OCI-LY1 (cell line): ENCODE data around the gene SIRPG.

ENCODE experiments used
- H2AFZ ChIP-seq: fragments of 200-600 bp; sonication (generic), shearing (Covaris generic); 2 replicates; pipeline ENCODE4 v1.6.0; 2014; ENCODE audit warnings: antibody characterized with exemption, mild to moderate bottlenecking, low read length
- H3F3A ChIP-seq: fragments of 200-600 bp; sonication (generic), shearing (Covaris generic); 2 replicates; pipeline ENCODE4 v1.6.0; 2014; ENCODE audit warnings: mild to moderate bottlenecking, antibody characterized with exemption, low read length, moderate library complexity; ENCODE audit not compliant: insufficient read depth
- H3K27ac ChIP-seq: fragments of 200-600 bp; sonication (generic); 2 replicates; pipeline ENCODE4 v1.5.1; 2014; ENCODE audit warnings: low read length, mixed run types, mild to moderate bottlenecking, low read depth; ENCODE audit not compliant: poor library complexity, severe bottlenecking
- H3K27me3 ChIP-seq: fragments of 200-600 bp; sonication (generic); 2 replicates; pipeline ENCODE4 v1.6.0; 2014; ENCODE audit warnings: antibody characterized with exemption, mild to moderate bottlenecking, low read length, moderate library complexity; ENCODE audit not compliant: insufficient read depth
- H3K36me3 ChIP-seq: fragments of 200-600 bp; sonication (generic); 2 replicates; pipeline ENCODE4 v1.6.1; 2014; ENCODE audit warnings: mild to moderate bottlenecking, antibody characterized with exemption, low read length, moderate library complexity, mixed read lengths; ENCODE audit not compliant: insufficient read depth
- H3K4me1 ChIP-seq: fragments of 200-600 bp; sonication (generic); 2 replicates; pipeline ENCODE4 v1.5.1; 2014; ENCODE audit warnings: mild to moderate bottlenecking, low read length, moderate library complexity; ENCODE audit not compliant: insufficient read depth, severe bottlenecking
- H3K4me2 ChIP-seq: fragments of 200-600 bp; sonication (generic), shearing (Covaris generic); 2 replicates; pipeline ENCODE4 v1.6.1; 2014; ENCODE audit warnings: low read length
- H3K4me3 ChIP-seq: fragments of 200-600 bp; sonication (generic); 2 replicates; pipeline ENCODE4 v1.5.1; 2014; ENCODE audit warnings: low read length, low read depth, mild to moderate bottlenecking, mixed read lengths; ENCODE audit not compliant: poor library complexity, severe bottlenecking
- H3K79me2 ChIP-seq: fragments of 200-600 bp; shearing (Covaris generic); 2 replicates; pipeline ENCODE4 v1.6.1; 2016; ENCODE audit warnings: mixed run types, low read length, mixed read lengths; ENCODE audit not compliant: insufficient read depth
- H3K9ac ChIP-seq: fragments of 200-600 bp; sonication (generic), shearing (Covaris generic); 2 replicates; pipeline ENCODE4 v1.6.1; 2014; ENCODE audit warnings: mild to moderate bottlenecking, low read length, mixed read lengths
- H3K9me2 ChIP-seq: fragments of 200-600 bp; sonication (generic), shearing (Covaris generic); 2 replicates; pipeline ENCODE4 v1.6.1; 2014; ENCODE audit warnings: low read depth, mild to moderate bottlenecking, low read length, mixed read lengths
- H3K9me3 ChIP-seq: fragments of 200-600 bp; shearing (Covaris generic); 2 replicates; pipeline ENCODE4 v1.6.1; 2014; ENCODE audit warnings: low read length, mixed read lengths
- H4K20me1 ChIP-seq: fragments of 200-600 bp; sonication (generic), shearing (Covaris generic); 2 replicates; pipeline ENCODE4 v1.6.0; 2016; ENCODE audit warnings: mild to moderate bottlenecking, low read length; ENCODE audit not compliant: insufficient read depth
- EZH2 ChIP-seq: fragments of 200-600 bp; sonication (generic), shearing (Covaris generic); IDR thresholded peaks from 2 replicates; pipeline ENCODE4 v1.8.0; 2017; ENCODE audit warnings: borderline replicate concordance, mixed run types, mild to moderate bottlenecking, antibody characterized with exemption, low read length, moderate library complexity, mixed read lengths
- TF ChIP-seq, protein P1 (sequence below): fragments of 200-600 bp; sonication (generic), shearing (Covaris generic); IDR thresholded peaks from 2 replicates; pipeline ENCODE4 v1.5.1; 2017; ENCODE audit warnings: mild to moderate bottlenecking, antibody characterized with exemption, low read length, moderate library complexity, mixed read lengths

The SIRPG gene

DNA sequence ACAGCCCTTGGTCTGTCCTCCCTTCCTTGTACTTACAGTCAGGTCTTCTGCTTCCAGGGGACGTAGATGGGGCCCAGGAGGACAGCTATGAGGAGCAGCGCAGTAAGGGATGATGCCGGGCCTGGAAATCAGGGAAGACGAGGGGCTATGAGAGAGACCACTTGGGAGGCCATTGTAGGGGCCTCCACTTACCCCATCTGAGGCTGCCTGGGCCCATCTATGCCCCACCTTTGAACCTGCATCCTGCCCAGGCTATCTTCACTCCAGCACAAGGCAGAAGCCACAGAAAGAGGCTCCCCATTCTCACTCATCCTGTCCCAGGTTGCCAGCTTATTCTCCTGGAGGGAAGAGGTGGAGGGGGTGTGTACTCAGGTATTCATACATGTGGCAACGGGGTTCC lies 27.4 kb downstream of the SIRPG start:
- H3K27ac ChIP-seq = no peak overlapping the region

DNA sequence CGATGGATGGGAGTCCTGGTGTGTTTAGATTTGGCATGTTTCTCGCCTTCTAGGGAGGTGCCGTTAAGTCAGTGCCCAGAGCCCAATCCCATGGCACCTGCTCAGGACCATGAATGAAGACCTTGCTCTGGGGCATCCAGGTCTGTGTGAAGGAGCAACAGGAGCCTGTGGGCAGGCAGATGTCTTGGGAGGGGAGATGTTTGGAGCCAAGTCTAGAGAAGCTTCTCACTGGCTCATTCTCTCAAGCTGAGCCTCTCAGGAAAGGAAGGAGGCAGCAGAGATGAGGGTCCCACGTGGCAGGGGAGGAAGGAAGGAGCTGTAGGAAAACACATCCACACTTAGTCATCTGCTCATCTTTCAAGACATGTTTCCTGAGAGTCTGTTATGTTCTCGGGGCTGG lies 28.3 kb downstream of the SIRPG start:
- Histone ChIP-seq H3K9me2 (no peaks in the 10 kb centered on the region), H3K27ac (no peak overlapping the region), H2AFZ (no peak overlapping the region), H3K36me3 (no peaks in the 10 kb centered on the region), H3K4me2 (no peak overlapping the region), H3K9me3 (no peaks in the 10 kb centered on the region), H3K4me1 (no peaks in the 10 kb centered on the region), H3K4me3 (no peak overlapping the region), H4K20me1 (no peaks in the 10 kb centered on the region), H3K27me3 (no peaks in the 10 kb centered on the region), H3K79me2 (no peaks in the 10 kb centered on the region), H3K9ac (no peak overlapping the region), H3F3A (no peaks in the 10 kb centered on the region)
- TF ChIP-seq, protein P1, sequence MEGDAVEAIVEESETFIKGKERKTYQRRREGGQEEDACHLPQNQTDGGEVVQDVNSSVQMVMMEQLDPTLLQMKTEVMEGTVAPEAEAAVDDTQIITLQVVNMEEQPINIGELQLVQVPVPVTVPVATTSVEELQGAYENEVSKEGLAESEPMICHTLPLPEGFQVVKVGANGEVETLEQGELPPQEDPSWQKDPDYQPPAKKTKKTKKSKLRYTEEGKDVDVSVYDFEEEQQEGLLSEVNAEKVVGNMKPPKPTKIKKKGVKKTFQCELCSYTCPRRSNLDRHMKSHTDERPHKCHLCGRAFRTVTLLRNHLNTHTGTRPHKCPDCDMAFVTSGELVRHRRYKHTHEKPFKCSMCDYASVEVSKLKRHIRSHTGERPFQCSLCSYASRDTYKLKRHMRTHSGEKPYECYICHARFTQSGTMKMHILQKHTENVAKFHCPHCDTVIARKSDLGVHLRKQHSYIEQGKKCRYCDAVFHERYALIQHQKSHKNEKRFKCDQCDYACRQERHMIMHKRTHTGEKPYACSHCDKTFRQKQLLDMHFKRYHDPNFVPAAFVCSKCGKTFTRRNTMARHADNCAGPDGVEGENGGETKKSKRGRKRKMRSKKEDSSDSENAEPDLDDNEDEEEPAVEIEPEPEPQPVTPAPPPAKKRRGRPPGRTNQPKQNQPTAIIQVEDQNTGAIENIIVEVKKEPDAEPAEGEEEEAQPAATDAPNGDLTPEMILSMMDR = no peak
- TF ChIP-seq EZH2 = no peak

More for the DNA sequence above, 27.4 kb downstream of the SIRPG start:
- H3K36me3 ChIP-seq = no peaks in the 10 kb centered on the region
- no peaks in the 10 kb centered on the region for H3K9me3 ChIP-seq
- no peaks in the 10 kb centered on the region for H3K79me2 ChIP-seq
- no peak for TF ChIP-seq EZH2
- TF ChIP-seq, protein P1 = no peak
- H3K4me3 ChIP-seq = no peak overlapping the region
- no peaks in the 10 kb centered on the region for H3K4me1 ChIP-seq
- H3K27me3 ChIP-seq = no peaks in the 10 kb centered on the region
- no peak overlapping the region for H3K4me2 ChIP-seq
- H3F3A ChIP-seq = no peaks in the 10 kb centered on the region
- no peaks in the 10 kb centered on the region for H3K9me2 ChIP-seq
- H2AFZ ChIP-seq = no peak overlapping the region
- no peak overlapping the region for H3K9ac ChIP-seq
- H4K20me1 ChIP-seq = no peaks in the 10 kb centered on the region

DNA sequence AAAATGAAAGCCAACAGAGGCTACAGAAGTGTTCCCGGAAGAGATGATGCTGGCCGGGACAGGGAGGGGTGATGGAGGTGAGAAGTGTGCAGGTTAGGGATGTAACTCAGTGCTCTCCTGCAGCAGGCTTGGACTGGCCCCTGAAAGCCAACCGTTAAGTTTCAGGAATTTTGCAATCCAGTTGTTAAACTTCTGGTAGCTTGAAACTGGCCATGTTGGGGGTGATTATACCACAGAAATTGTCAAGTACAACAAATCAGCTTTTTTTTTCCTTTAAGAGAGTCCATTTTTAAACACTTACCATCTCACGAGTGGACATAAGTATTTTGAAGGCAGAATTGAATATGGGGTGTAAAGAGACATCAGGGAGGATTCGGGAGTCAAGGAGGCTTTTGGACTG lies 29.0 kb downstream of the SIRPG start:
- Histone ChIP-seq H3K9me3 (no peaks in the 10 kb centered on the region), H3K4me1 (no peaks in the 10 kb centered on the region), H3K79me2 (no peaks in the 10 kb centered on the region), H3K36me3 (no peaks in the 10 kb centered on the region), H3K9ac (no peak overlapping the region), H3K9me2 (no peaks in the 10 kb centered on the region), H3K27ac (no peak overlapping the region), H3K27me3 (no peaks in the 10 kb centered on the region), H4K20me1 (no peaks in the 10 kb centered on the region), H3F3A (no peaks in the 10 kb centered on the region), H3K4me2 (no peak overlapping the region), H2AFZ (no peak overlapping the region), H3K4me3 (no peak overlapping the region)
- TF ChIP-seq EZH2 = no peak
- TF ChIP-seq, protein P1 = no peak
